AG10803 (cell line): Measurements from ENCODE around the gene PDE4A.
A peak's percentile ranks its signal among the peaks of the same experiment; 100 is the strongest.

ENCODE experiments used
- DNase-seq: peaks from one replicate; pipeline ENCODE4 v3.0.0; 2010; ENCODE audit warnings: low read depth
- H3K4me3 ChIP-seq: 2 replicates; pipeline ENCODE4 v1.5.1; 2011; ENCODE audit warnings: mild to moderate bottlenecking, low read length, control low read depth
- CTCF ChIP-seq: conservative IDR thresholded peaks from 2 replicates; pipeline ENCODE4 v1.5.1; 2011; ENCODE audit warnings: mild to moderate bottlenecking, low read length, control low read depth, inconsistent platforms

The PDE4A gene

DNA sequence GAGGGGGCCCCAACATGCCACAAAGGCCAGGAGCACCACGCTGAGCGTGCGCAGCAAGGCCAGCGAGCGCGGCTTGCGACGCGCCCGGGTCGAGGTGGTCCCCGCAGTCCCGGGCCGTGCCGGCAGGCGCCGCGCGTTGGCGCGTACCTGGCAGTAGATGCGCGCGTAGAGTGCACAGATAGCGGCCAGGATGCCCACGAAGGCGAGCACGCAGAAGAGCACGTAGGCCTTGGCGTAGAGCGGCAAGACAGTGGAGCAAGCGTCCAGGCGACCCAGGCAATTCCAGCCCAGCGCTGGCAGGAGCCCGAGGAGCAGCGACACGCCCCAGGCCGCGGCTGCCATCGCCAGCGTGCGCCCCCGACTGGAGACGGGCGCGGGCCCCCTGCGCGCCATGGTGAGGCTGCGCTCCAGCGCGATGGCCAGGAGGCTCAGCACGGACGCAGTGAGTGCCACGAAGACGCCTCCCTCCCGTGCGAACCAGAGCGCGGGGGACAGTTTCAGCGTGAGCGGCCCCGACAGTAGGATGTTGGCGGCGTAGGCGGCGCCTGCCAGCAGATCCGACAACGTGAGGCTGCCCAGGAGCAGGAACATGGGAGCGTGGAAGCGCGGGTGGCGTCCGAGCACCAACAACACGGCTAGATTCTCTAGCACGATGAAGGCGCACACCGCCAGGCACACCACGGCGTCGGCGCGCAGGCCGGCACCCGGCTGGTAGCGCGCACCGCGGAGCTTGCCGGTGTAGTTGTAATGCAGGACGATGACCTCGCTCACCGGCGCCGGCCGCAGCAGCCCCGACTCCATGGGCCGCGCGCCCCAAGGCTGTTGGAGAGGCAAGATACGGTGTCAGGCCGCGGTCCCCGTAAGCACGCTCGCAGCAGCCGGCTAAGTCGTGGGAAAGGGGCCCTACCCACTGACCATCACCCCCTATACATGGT is 94.1 kb downstream of the PDE4A start:
- no peak for DNase-seq
- H3K4me3 ChIP-seq, result no peak overlapping the region
- no peak for TF ChIP-seq CTCF

- no peak for TF ChIP-seq CTCF
- no peak for DNase-seq
- H3K4me3 ChIP-seq, result no peak overlapping the region
Observed at GRCh38 chr19:10516064-10516385, 95.7 kb downstream of the PDE4A start.

DNA sequence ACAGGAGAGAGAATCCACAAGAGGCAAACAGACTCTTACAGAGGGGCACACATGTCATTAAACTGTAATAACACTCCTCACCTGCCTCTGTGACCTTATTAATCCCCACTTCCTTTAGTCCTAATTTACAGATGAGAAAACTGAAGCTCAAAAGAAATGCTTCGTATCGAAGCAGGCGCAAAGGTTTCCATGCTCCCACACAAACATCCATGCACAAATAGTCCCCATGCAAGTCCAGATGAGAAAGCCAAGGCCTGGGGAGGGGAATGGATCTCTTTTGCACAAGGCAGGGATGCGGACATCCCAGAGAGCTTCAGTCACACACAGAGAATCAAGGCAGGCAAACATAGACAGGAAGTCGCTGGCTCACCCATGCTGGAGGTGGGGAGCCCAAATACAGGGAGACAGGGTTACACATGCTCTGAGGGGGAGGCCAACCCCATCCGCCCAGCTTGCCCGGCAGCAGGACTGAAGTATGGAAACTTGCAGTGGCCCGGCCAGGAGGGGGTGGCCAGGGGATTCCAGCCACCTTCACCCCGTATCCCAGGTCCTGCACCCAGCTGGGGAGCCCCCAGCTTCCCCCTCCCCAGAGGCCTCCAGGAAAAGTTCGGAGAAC is 96.4 kb downstream of the PDE4A start:
- DNase-seq, result peak; percentile 21
- peak overlapping the region; percentile 44 for H3K4me3 ChIP-seq
- no peak for TF ChIP-seq CTCF

DNA sequence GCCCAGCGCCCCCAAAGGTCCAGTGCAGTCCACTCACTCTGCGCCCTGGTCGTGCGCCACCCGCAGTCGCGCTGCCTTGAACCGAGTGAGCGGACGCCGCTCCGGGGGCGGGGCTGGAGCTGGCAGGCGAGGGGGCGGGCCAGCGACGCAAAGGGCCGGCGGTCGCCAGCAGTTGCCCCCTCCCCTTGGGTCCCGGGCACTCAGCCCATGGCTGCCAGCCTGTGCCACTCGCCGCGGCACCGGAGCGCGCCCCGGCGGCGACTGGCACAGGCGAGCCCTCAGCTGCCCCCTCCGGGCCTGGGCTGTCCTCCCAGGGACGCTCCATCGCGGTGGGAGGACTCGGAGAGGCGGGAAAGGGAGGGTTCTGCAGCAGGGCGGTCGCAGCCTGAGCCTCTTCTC is 97.0 kb downstream of the PDE4A start, which contains the start of gene S1PR5:
Gene S1PR5, minus strand, starts transcription at position 87 of the 399 bp plus-strand sequence. CDS start 2,436 bp downstream, outside the sequence.
- TF ChIP-seq CTCF, result no peak
- DNase-seq, result no peak
- peak within 1 kb of the TSS; percentile 44 for H3K4me3 ChIP-seq

GRCh38 chr19:10517760-10518443 is 97.6 kb downstream of the PDE4A start:
- H3K4me3 ChIP-seq, result peak overlapping the region; percentile 44
- peak; percentile 25 for DNase-seq
- no peak for TF ChIP-seq CTCF

GRCh38 chr19:10518444-10519361 is 98.4 kb downstream of the PDE4A start:
- DNase-seq, result no peak
- TF ChIP-seq CTCF, result no peak
- H3K4me3 ChIP-seq, result no peak overlapping the region
